ENCODE data around the gene BZW1. TPM values are rescaled to one million over a fixed set of nuclear protein-coding genes. Genes with fewer than 3 reads are reported as not detected.

The BZW1 gene
- total RNA-seq, 1 donor from 2014 or later = 433 TPM

DNA sequence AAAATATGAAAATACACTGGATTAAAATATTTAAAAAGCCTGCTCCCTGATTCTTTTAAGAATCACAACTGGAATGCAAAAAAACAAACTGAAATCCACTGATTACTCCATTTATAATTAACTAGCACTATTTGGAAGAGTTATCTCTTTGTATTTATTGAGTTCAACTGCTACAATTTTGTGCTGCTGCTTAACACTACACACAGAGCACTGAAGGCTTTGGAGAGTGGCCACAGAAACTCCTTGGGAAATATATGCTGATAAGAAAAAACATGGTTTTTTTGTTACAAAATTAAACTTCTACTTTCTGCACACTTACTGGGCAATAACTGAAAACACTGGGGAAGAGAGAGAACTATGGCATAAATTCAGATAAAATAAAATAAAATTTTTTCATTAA, 19.8 kb upstream of the BZW1 start:
- H3K4me3 Mint-ChIP-seq = no peak overlapping the region
- DNase-seq (ENCODE audit: low read depth, low spot score) = no peak
- TF ChIP-seq, protein P1, sequence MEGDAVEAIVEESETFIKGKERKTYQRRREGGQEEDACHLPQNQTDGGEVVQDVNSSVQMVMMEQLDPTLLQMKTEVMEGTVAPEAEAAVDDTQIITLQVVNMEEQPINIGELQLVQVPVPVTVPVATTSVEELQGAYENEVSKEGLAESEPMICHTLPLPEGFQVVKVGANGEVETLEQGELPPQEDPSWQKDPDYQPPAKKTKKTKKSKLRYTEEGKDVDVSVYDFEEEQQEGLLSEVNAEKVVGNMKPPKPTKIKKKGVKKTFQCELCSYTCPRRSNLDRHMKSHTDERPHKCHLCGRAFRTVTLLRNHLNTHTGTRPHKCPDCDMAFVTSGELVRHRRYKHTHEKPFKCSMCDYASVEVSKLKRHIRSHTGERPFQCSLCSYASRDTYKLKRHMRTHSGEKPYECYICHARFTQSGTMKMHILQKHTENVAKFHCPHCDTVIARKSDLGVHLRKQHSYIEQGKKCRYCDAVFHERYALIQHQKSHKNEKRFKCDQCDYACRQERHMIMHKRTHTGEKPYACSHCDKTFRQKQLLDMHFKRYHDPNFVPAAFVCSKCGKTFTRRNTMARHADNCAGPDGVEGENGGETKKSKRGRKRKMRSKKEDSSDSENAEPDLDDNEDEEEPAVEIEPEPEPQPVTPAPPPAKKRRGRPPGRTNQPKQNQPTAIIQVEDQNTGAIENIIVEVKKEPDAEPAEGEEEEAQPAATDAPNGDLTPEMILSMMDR (conservative IDR thresholded peaks at IDR 0.05) = no peak
- H3K27ac Mint-ChIP-seq (ENCODE audit: unreplicated experiment) = no peak overlapping the region
- no peaks in the 10 kb centered on the region for H3K36me3 Mint-ChIP-seq (ENCODE audit: low read depth)
- no peaks in the 10 kb centered on the region for H3K4me1 Mint-ChIP-seq
- no peaks in the 10 kb centered on the region for H3K9me3 Mint-ChIP-seq
- H3K27me3 Mint-ChIP-seq (ENCODE audit: low read depth) = no peaks in the 10 kb centered on the region

DNA sequence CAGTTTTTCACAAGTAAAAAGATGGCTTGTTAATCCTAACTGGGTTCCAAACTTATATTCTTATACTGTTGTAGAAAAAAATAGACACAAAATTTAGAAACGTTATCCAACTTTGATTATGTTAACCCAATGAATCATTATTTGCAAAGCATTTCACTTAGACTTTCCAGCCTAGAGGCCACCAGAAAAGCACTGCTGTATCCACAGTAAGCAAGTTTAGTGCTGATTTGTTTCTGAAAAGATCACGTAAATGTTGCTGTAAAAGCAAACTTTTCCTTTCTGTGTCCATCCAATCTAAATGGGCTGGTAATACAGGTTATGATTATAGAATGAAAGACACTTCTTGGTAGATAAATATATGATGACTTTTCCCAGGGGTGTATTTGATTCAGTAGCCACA, 17.6 kb upstream of the BZW1 start:
- TF ChIP-seq, protein P1 (conservative IDR thresholded peaks at IDR 0.05) = no peak
- Mint-ChIP-seq H3K27ac (ENCODE audit: unreplicated experiment) (no peak overlapping the region), H3K9me3 (no peaks in the 10 kb centered on the region)

DNA sequence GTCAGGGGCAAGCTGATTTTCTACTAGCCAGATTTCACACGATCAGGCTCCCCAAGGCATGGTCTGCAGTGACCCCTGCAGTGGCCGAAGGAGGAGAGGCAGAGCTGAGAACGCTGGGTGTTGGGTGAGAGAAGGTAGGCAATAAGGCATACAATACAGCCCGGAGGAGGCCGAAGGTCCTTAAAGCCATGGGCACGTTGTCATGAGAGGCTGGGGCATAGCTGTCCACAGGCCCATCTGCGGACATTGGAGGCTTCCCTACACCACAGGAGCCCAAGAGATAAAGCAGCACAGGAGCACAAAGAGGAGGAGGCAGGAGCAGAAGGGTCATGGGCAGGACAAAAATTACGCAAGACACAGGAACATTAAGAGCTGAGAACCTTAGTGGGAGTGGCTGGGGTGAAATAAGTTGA, 16.7 kb upstream of the BZW1 start:
- DNase-seq (ENCODE audit: low read depth, low spot score) = no peak

More for the DNA sequence above, 17.6 kb upstream of the BZW1 start:
- H3K36me3 Mint-ChIP-seq (ENCODE audit: low read depth) = no peaks in the 10 kb centered on the region
- H3K4me3 Mint-ChIP-seq = no peak overlapping the region
- no peaks in the 10 kb centered on the region for H3K4me1 Mint-ChIP-seq
- no peak for DNase-seq (ENCODE audit: low read depth, low spot score)
- no peaks in the 10 kb centered on the region for H3K27me3 Mint-ChIP-seq (ENCODE audit: low read depth)

DNA sequence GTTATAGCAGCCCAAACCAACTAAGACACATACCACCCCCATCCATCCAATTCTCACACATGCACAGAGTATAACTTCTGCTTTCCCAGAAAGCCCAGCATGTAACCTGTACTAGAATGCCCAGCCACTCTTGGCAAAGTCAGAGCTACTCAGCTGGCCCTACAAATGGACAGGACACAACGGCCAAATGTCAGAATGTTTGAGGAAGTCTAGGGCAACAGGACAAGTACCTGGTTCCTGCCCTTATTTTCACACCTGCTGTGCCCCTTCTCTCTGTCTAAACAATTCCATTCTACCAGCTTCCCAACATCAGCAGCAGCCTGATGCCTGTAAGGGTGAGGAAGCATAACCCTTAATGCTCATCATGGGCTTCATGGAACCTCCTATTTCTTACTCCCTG, 15.1 kb upstream of the BZW1 start:
- Mint-ChIP-seq H3K4me3 (no peak overlapping the region), H3K27me3 (ENCODE audit: low read depth) (no peaks in the 10 kb centered on the region), H3K27ac (ENCODE audit: unreplicated experiment) (no peak overlapping the region), H3K9me3 (peaks cover 2% of the 10 kb centered on the region), H3K36me3 (ENCODE audit: low read depth) (no peaks in the 10 kb centered on the region), H3K4me1 (no peaks in the 10 kb centered on the region)
- DNase-seq (ENCODE audit: low read depth, low spot score) = no peak
- TF ChIP-seq, protein P1 (conservative IDR thresholded peaks at IDR 0.05) = no peak

More for the DNA sequence above, 16.7 kb upstream of the BZW1 start:
- Mint-ChIP-seq H3K27me3 (ENCODE audit: low read depth) (no peaks in the 10 kb centered on the region), H3K4me3 (no peak overlapping the region), H3K36me3 (ENCODE audit: low read depth) (no peaks in the 10 kb centered on the region), H3K9me3 (no peaks in the 10 kb centered on the region), H3K4me1 (no peaks in the 10 kb centered on the region), H3K27ac (ENCODE audit: unreplicated experiment) (no peak overlapping the region)
- TF ChIP-seq, protein P1 (conservative IDR thresholded peaks at IDR 0.05) = no peak

DNA sequence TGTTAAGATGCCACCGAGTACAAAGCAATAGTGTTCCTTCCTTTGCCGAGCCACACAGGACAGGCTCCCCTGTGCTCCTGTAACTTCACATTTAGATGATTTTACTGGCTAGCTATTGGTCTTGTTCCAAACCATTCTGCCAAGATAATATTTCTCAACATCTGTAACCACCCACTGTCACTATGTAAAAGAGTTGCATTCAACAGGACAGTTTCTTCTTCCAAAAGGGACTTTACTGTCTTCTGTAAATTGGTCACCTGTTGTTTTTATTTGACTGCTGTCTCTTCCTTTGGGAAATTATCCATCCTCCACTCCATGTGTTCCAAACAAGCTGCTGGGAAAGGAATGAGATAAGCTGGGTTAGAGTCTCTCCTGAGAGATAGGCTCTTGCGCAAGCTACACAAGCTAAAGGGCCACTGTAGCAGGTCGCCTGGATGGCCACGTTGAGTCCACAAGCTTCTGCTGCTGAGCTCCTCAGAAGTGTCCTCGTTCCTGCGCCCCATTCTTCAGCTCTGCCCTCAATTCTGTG, 14.4 kb upstream of the BZW1 start:
- TF ChIP-seq, protein P1 (conservative IDR thresholded peaks at IDR 0.05) = no peak
- H3K4me1 Mint-ChIP-seq = no peaks in the 10 kb centered on the region
- H3K27ac Mint-ChIP-seq (ENCODE audit: unreplicated experiment) = no peak overlapping the region
- no peak for DNase-seq (ENCODE audit: low read depth, low spot score)
- peaks cover 5% of the 10 kb centered on the region for H3K9me3 Mint-ChIP-seq
- no peaks in the 10 kb centered on the region for H3K36me3 Mint-ChIP-seq (ENCODE audit: low read depth)
- peaks cover 5% of the 10 kb centered on the region for H3K27me3 Mint-ChIP-seq (ENCODE audit: low read depth)
- H3K4me3 Mint-ChIP-seq = no peak overlapping the region
